H9 (cell line): ENCODE data around the gene NCAM1. TPM values are rescaled to one million over a fixed set of nuclear protein-coding genes. Genes with fewer than 3 reads are reported as not detected.

Source experiments
- DNase-seq: peaks from one replicate; pipeline ENCODE4 v3.0.0-alpha.2; 2017
- H2AFZ ChIP-seq: one replicate; pipeline ENCODE4 v1.6.1; 2013; ENCODE audit warnings: mild to moderate bottlenecking, low read length, control low read depth, moderate library complexity
- H2AK5ac ChIP-seq: 2 replicates; pipeline ENCODE4 v1.6.1; 2013; ENCODE audit warnings: low read length, control low read depth, mixed read lengths; ENCODE audit not compliant: insufficient read length
- H2BK120ac ChIP-seq: one replicate; pipeline ENCODE4 v1.6.1; 2013; ENCODE audit warnings: low read depth, mild to moderate bottlenecking, low read length, control low read depth, inconsistent platforms; ENCODE audit not compliant: poor library complexity, severe bottlenecking
- H2BK12ac ChIP-seq: 2 replicates; pipeline ENCODE4 v1.6.1; 2013; ENCODE audit warnings: low read length, control low read depth, mixed read lengths, low read depth; ENCODE audit not compliant: insufficient read length
- H2BK15ac ChIP-seq: 2 replicates; pipeline ENCODE4 v1.6.1; 2013; ENCODE audit warnings: low read depth, low read length, control low read depth
- H2BK20ac ChIP-seq: one replicate; pipeline ENCODE4 v1.6.1; 2013; ENCODE audit warnings: low read depth, mild to moderate bottlenecking, low read length, control low read depth, inconsistent platforms; ENCODE audit not compliant: poor library complexity, severe bottlenecking
- H2BK5ac ChIP-seq: 2 replicates; pipeline ENCODE4 v1.6.1; 2013; ENCODE audit warnings: low read length, control low read depth, mixed read lengths; ENCODE audit not compliant: insufficient read length
- H3K14ac ChIP-seq: 2 replicates; pipeline ENCODE4 v1.6.1; 2013; ENCODE audit warnings: low read length, control low read depth; ENCODE audit not compliant: insufficient read depth
- H3K18ac ChIP-seq: 2 replicates; pipeline ENCODE4 v1.6.1; 2013; ENCODE audit warnings: low read depth, mild to moderate bottlenecking, mixed read lengths, low read length, control low read depth; ENCODE audit not compliant: insufficient read length
- H3K23ac ChIP-seq: 2 replicates; pipeline ENCODE4 v1.6.1; 2013; ENCODE audit warnings: low read length, control low read depth, mixed read lengths, low read depth; ENCODE audit not compliant: insufficient read length
- H3K23me2 ChIP-seq: 2 replicates; pipeline ENCODE4 v1.6.1; 2013; ENCODE audit warnings: low read depth, mild to moderate bottlenecking, mixed read lengths, low read length, control low read depth; ENCODE audit not compliant: insufficient read length, poor library complexity, severe bottlenecking
- H3K27ac ChIP-seq: 2 replicates; pipeline ENCODE4 v1.5.1; 2013; ENCODE audit warnings: low read length, control low read depth, mixed read lengths, low read depth; ENCODE audit not compliant: insufficient read length
- H3K27me3 ChIP-seq: 2 replicates; pipeline ENCODE4 v1.6.1; 2013; ENCODE audit warnings: low read length, control low read depth, inconsistent platforms; ENCODE audit not compliant: insufficient read depth
- H3K4ac ChIP-seq: 2 replicates; pipeline ENCODE4 v1.6.1; 2013; ENCODE audit warnings: low read depth, mild to moderate bottlenecking, control low read depth, inconsistent platforms, low read length, moderate library complexity
- H3K4me1 ChIP-seq: 2 replicates; pipeline ENCODE4 v1.6.1; 2013; ENCODE audit warnings: low read length, control low read depth, inconsistent platforms; ENCODE audit not compliant: insufficient read depth
- H3K4me2 ChIP-seq: 2 replicates; pipeline ENCODE4 v1.6.1; 2013; ENCODE audit warnings: low read length, control low read depth, mixed read lengths; ENCODE audit not compliant: insufficient read length, insufficient read depth
- H3K56ac ChIP-seq: 2 replicates; pipeline ENCODE4 v1.6.1; 2013; ENCODE audit warnings: low read depth, mild to moderate bottlenecking, mixed read lengths, low read length, control low read depth; ENCODE audit not compliant: insufficient read length
- H3K79me1 ChIP-seq: 2 replicates; pipeline ENCODE4 v1.6.1; 2013; ENCODE audit warnings: low read depth, mild to moderate bottlenecking, moderate library complexity, low read length, control low read depth, inconsistent platforms; ENCODE audit not compliant: insufficient read depth, poor library complexity, severe bottlenecking
- H3K79me2 ChIP-seq: 2 replicates; pipeline ENCODE4 v1.6.1; 2013; ENCODE audit warnings: low read length, control low read depth, inconsistent platforms; ENCODE audit not compliant: insufficient read depth
- H3K9ac ChIP-seq: 2 replicates; pipeline ENCODE4 v1.6.1; 2013; ENCODE audit warnings: low read length, control low read depth, mixed read lengths; ENCODE audit not compliant: insufficient read length; ENCODE audit errors: extremely low read depth
- H3K9me3 ChIP-seq: one replicate; pipeline ENCODE4 v1.6.1; 2013; ENCODE audit warnings: low read depth, low read length, inconsistent platforms; ENCODE audit not compliant: control insufficient read depth
- H3T11ph ChIP-seq: one replicate; pipeline ENCODE4 v1.6.1; 2013; ENCODE audit warnings: mild to moderate bottlenecking, low read length, control low read depth, inconsistent platforms
- H4K20me1 ChIP-seq: one replicate; pipeline ENCODE4 v1.6.1; 2013; ENCODE audit not compliant: control insufficient read depth, insufficient read length, insufficient read depth
- H4K5ac ChIP-seq: 2 replicates; pipeline ENCODE4 v1.6.1; 2013; ENCODE audit warnings: low read depth, mild to moderate bottlenecking, mixed read lengths, low read length, control low read depth; ENCODE audit not compliant: insufficient read length
- H4K8ac ChIP-seq: replicated peaks from 2 replicates; pipeline ENCODE4 v1.6.1; 2013; ENCODE audit warnings: low read length, control low read depth, mixed read lengths, low read depth; ENCODE audit not compliant: insufficient read length
- H4K91ac ChIP-seq: 2 replicates; pipeline ENCODE4 v1.6.1; 2013; ENCODE audit warnings: low read depth, mild to moderate bottlenecking, moderate library complexity, mixed read lengths, low read length, control low read depth; ENCODE audit not compliant: insufficient read length
- H3K27ac Mint-ChIP-seq, 3 experiments: 2 replicates in 2 of 3; 3 replicates in 1 of 3; pipeline ENCODE4 v1.8.0; 2020 to 2021; ENCODE audit warnings: mixed read lengths in 3 of 3, mild to moderate bottlenecking in 1 of 3, moderate library complexity in 1 of 3
- H3K27me3 Mint-ChIP-seq: 2 replicates; pipeline ENCODE4 v1.8.0; 2021; ENCODE audit warnings: low read depth, mild to moderate bottlenecking, moderate library complexity, mixed read lengths
- H3K36me3 Mint-ChIP-seq, 3 experiments: 2 replicates in 2 of 3; 3 replicates in 1 of 3; pipeline ENCODE4 v1.8.0; 2020 to 2021; ENCODE audit warnings: low read depth in 3 of 3, mixed read lengths in 3 of 3; ENCODE audit not compliant: insufficient read depth in 1 of 3
- H3K4me1 Mint-ChIP-seq, 2 experiments: 2 replicates each; pipeline ENCODE4 v1.8.0; 2020; ENCODE audit warnings: mixed read lengths in 2 of 2
- H3K4me3 Mint-ChIP-seq, 2 experiments: 2 replicates in 1 of 2; 3 replicates in 1 of 2; pipeline ENCODE4 v1.8.0; 2020 to 2021; ENCODE audit warnings: mild to moderate bottlenecking in 2 of 2, mixed read lengths in 2 of 2, moderate library complexity in 1 of 2
- H3K9me3 Mint-ChIP-seq, 2 experiments: 2 replicates in 1 of 2; 3 replicates in 1 of 2; pipeline ENCODE4 v1.8.0; 2020; ENCODE audit warnings: mild to moderate bottlenecking in 2 of 2, mixed read lengths in 2 of 2, moderate library complexity in 1 of 2
- WGBS: extraction: QIAGEN DNeasy Blood & Tissue Kit; methylation state at CpG from one replicate; pipeline ENCODE4 v1.1.7; 2013; ENCODE audit warnings: missing lambda C conversion rate, low lambda C conversion rate, mixed read lengths; ENCODE audit not compliant: insufficient read length; ENCODE audit errors: extremely low coverage; 5-methylcytosine and 5-hydroxymethylcytosine counted together
- total RNA-seq: library from RNA; stranded (reverse); gene quantifications from 2 replicates; pipeline ENCODE4 v1.2.1, GENCODE V29; 2021
- TF ChIP-seq, protein P1 (sequence below): fragments of 200-600 bp; sonication (generic); conservative IDR thresholded peaks from 3 replicates; pipeline ENCODE4 v1.8.0; 2021; ENCODE audit warnings: antibody characterized with exemption, mild to moderate bottlenecking

Gene NCAM1
- total RNA-seq, 1 experiment from 2014 or later, result 2.5 TPM

DNA sequence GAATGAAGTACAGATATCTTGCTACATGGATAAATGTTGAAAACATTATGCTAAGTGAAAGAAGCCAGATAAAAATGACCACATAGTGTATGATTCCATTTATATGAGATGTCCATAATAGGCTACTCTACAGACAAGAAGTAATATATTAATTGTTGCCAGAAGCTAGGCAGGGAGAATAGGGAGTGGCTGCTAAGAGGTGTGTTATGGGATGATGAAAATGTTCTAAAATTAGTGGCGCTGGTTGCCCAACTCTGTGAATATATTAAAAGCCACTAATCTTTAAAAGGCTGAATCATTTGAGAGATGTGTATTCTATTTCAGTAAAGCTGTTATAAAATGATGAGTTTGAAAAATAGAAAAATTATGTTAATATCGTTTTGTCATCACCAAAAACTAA is 144.4 kb downstream of the NCAM1 start:
- no peaks in the 10 kb centered on the region for H3K27me3 ChIP-seq
- Mint-ChIP-seq H3K4me1 (peaks cover 14 to 17% of the 10 kb centered on the region in 2 experiments), H3K27ac (no peak overlapping the region), H3K4me3 (no peak overlapping the region), H3K9me3 (no peaks in the 10 kb centered on the region), H3K36me3 (no peaks in the 10 kb centered on the region), H3K27me3 (peaks cover 2% of the 10 kb centered on the region; the same call in 1 of the 2 replicates)
- no peak overlapping the region for H2BK15ac ChIP-seq
- no CpG with 5 or more reads among the region's 2 CpGs for WGBS
- H3K79me1 ChIP-seq, result no peaks in the 10 kb centered on the region
- H3K4me2 ChIP-seq, result no peak overlapping the region
- no peak overlapping the region for H3K14ac ChIP-seq
- H3T11ph ChIP-seq, result no peak overlapping the region
- TF ChIP-seq, protein P1, sequence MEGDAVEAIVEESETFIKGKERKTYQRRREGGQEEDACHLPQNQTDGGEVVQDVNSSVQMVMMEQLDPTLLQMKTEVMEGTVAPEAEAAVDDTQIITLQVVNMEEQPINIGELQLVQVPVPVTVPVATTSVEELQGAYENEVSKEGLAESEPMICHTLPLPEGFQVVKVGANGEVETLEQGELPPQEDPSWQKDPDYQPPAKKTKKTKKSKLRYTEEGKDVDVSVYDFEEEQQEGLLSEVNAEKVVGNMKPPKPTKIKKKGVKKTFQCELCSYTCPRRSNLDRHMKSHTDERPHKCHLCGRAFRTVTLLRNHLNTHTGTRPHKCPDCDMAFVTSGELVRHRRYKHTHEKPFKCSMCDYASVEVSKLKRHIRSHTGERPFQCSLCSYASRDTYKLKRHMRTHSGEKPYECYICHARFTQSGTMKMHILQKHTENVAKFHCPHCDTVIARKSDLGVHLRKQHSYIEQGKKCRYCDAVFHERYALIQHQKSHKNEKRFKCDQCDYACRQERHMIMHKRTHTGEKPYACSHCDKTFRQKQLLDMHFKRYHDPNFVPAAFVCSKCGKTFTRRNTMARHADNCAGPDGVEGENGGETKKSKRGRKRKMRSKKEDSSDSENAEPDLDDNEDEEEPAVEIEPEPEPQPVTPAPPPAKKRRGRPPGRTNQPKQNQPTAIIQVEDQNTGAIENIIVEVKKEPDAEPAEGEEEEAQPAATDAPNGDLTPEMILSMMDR, result no peak
- H4K20me1 ChIP-seq, result no peaks in the 10 kb centered on the region
- peaks cover 2% of the 10 kb centered on the region; the same call in 1 of the 2 replicates for H3K4me1 ChIP-seq
- H4K5ac ChIP-seq, result no peak overlapping the region
- no peak overlapping the region for H2AFZ ChIP-seq
- no peak overlapping the region for H3K18ac ChIP-seq
- H3K79me2 ChIP-seq, result no peaks in the 10 kb centered on the region
- no peak overlapping the region for H2BK12ac ChIP-seq
- no peak overlapping the region for H3K56ac ChIP-seq
- no peak overlapping the region for H2BK20ac ChIP-seq
- no peak overlapping the region for H3K9ac ChIP-seq
- no peak overlapping the region for H3K27ac ChIP-seq
- H4K91ac ChIP-seq, result no peak overlapping the region
- no peaks in the 10 kb centered on the region for H3K23me2 ChIP-seq
- H3K23ac ChIP-seq, result no peak overlapping the region
- H2BK120ac ChIP-seq, result no peak overlapping the region
- H4K8ac ChIP-seq, result no peak overlapping the region
- no peak overlapping the region for H2AK5ac ChIP-seq
- DNase-seq, result no peak
- no peak overlapping the region for H2BK5ac ChIP-seq
- H3K9me3 ChIP-seq, result no peaks in the 10 kb centered on the region
- no peak overlapping the region for H3K4ac ChIP-seq
